Glutamatergic neuron (in vitro differentiated cells): ENCODE data around the gene CAND2. TPM values are rescaled to one million over a fixed set of nuclear protein-coding genes. Genes with fewer than 3 reads are reported as not detected.

Source experiments
- DNase-seq: peaks from one replicate; pipeline ENCODE4 v3.0.0; 2022
- H3K27ac Mint-ChIP-seq: one replicate; pipeline ENCODE4 v1.8.0; 2020; ENCODE audit warnings: mild to moderate bottlenecking, mixed read lengths, inconsistent platforms; ENCODE audit not compliant: unreplicated experiment
- H3K27me3 Mint-ChIP-seq: one replicate; pipeline ENCODE4 v1.8.0; 2020; ENCODE audit warnings: mild to moderate bottlenecking, moderate library complexity, mixed read lengths, inconsistent platforms; ENCODE audit not compliant: unreplicated experiment
- H3K36me3 Mint-ChIP-seq: one replicate; pipeline ENCODE4 v1.8.0; 2020; ENCODE audit warnings: mild to moderate bottlenecking, mixed read lengths, inconsistent platforms; ENCODE audit not compliant: unreplicated experiment
- H3K4me1 Mint-ChIP-seq: one replicate; pipeline ENCODE4 v1.8.0; 2020; ENCODE audit warnings: mild to moderate bottlenecking, low read depth, mixed read lengths, inconsistent platforms; ENCODE audit not compliant: unreplicated experiment
- H3K4me3 Mint-ChIP-seq: one replicate; pipeline ENCODE4 v1.8.0; 2020; ENCODE audit warnings: mild to moderate bottlenecking, mixed read lengths, inconsistent platforms; ENCODE audit not compliant: unreplicated experiment
- H3K9me3 Mint-ChIP-seq: one replicate; pipeline ENCODE4 v1.8.0; 2020; ENCODE audit warnings: mild to moderate bottlenecking, moderate library complexity, mixed read lengths, inconsistent platforms; ENCODE audit not compliant: unreplicated experiment
- total RNA-seq: library from RNA; stranded (reverse); fragmentation: NEBNext Ultra II Directional; extraction: Animal tissue kit (Norgen Biotek cat#: 25700); gene quantifications from one replicate; pipeline ENCODE4 v1.2.1, GENCODE V29; 2021; ENCODE audit not compliant: unreplicated experiment
- TF ChIP-seq, protein P1 (sequence below): fragments of 200-600 bp; sonication (generic); IDR thresholded peaks from one replicate; pipeline ENCODE4 v1.5.0; 2021; ENCODE audit not compliant: partially characterized antibody, unreplicated experiment

CAND2 gene
- total RNA-seq, 1 donor from 2014 or later, result 8.8 TPM

DNA sequence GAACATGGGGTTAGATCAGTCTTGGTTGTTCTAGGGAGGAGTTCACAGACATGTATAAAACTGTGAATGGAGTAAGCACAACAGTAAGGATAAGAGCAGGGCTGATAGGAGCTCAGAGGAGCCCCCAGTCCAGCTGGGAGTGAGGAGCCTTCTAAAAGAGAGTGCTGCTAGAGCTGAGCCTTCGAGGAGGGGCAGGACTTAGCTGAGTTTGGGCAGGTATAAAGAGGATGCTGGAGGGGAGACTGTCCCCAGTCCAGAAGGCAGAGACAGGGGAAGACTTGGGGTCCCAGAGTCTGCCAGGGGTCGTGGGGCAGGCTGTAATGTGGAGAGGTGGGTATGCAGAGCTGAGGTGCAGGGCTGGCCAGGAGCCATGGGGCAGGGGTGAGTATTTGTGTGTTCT is 12.1 kb downstream of the CAND2 start:
- Mint-ChIP-seq H3K9me3 (peaks cover 4% of the 10 kb centered on the region), H3K4me1 (peaks cover 3% of the 10 kb centered on the region), H3K27ac (no peak overlapping the region), H3K4me3 (peak overlapping the region; percentile 9), H3K36me3 (no peaks in the 10 kb centered on the region), H3K27me3 (peaks cover 6% of the 10 kb centered on the region)
- TF ChIP-seq, protein P1, sequence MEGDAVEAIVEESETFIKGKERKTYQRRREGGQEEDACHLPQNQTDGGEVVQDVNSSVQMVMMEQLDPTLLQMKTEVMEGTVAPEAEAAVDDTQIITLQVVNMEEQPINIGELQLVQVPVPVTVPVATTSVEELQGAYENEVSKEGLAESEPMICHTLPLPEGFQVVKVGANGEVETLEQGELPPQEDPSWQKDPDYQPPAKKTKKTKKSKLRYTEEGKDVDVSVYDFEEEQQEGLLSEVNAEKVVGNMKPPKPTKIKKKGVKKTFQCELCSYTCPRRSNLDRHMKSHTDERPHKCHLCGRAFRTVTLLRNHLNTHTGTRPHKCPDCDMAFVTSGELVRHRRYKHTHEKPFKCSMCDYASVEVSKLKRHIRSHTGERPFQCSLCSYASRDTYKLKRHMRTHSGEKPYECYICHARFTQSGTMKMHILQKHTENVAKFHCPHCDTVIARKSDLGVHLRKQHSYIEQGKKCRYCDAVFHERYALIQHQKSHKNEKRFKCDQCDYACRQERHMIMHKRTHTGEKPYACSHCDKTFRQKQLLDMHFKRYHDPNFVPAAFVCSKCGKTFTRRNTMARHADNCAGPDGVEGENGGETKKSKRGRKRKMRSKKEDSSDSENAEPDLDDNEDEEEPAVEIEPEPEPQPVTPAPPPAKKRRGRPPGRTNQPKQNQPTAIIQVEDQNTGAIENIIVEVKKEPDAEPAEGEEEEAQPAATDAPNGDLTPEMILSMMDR, result no peak
- no peak for DNase-seq

DNA sequence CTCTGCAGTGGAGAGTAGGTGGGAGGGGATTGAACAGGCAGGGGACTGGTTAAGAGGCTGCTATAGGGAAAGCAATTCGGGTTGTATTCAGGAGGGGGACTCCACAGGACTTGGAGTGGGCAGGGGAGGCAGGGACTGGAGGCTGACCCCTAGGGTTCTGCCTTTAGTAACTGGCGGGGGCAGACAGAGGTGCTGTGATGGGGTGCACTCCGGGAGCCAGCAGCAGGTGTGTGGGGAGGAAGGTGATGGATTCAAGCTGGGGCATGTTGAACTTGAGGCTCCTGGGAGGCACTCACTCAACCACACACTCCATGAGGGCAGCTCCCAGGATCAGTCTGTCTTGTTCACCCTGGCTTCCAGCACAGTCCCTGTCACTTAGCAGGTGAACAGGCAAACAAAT is 12.5 kb downstream of the CAND2 start:
- Mint-ChIP-seq H3K27ac (no peak overlapping the region), H3K9me3 (peaks cover 7% of the 10 kb centered on the region), H3K27me3 (peaks cover 6% of the 10 kb centered on the region), H3K36me3 (no peaks in the 10 kb centered on the region), H3K4me3 (peak overlapping the region; percentile 75), H3K4me1 (peaks cover 3% of the 10 kb centered on the region)
- TF ChIP-seq, protein P1, result no peak
- no peak for DNase-seq

DNA sequence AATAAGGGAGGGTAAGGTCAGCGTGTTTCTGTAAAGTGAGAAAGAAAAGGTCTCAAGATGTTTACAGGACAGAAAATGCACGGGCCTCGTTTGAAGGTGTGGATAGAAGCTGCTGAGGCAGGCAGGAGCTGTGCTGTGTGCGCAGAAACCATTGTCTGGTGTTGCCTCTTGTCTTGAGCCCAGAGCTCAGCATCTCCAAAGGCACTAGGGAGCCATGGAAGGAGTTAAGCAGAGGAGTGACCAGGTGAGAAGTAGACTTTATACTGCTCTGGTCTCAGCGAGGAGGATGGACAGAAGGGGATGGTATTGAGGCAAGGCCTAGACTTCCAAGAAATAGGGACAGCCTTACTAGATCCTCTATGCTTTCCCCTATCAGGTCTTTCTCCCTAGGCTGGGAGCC is 13.0 kb downstream of the CAND2 start:
- TF ChIP-seq, protein P1, result no peak
- Mint-ChIP-seq H3K9me3 (peaks cover 7% of the 10 kb centered on the region), H3K27me3 (peaks cover 6% of the 10 kb centered on the region), H3K27ac (no peak overlapping the region), H3K4me1 (peaks cover 3% of the 10 kb centered on the region), H3K36me3 (no peaks in the 10 kb centered on the region), H3K4me3 (peak overlapping the region; percentile 75)
- no peak for DNase-seq

DNA sequence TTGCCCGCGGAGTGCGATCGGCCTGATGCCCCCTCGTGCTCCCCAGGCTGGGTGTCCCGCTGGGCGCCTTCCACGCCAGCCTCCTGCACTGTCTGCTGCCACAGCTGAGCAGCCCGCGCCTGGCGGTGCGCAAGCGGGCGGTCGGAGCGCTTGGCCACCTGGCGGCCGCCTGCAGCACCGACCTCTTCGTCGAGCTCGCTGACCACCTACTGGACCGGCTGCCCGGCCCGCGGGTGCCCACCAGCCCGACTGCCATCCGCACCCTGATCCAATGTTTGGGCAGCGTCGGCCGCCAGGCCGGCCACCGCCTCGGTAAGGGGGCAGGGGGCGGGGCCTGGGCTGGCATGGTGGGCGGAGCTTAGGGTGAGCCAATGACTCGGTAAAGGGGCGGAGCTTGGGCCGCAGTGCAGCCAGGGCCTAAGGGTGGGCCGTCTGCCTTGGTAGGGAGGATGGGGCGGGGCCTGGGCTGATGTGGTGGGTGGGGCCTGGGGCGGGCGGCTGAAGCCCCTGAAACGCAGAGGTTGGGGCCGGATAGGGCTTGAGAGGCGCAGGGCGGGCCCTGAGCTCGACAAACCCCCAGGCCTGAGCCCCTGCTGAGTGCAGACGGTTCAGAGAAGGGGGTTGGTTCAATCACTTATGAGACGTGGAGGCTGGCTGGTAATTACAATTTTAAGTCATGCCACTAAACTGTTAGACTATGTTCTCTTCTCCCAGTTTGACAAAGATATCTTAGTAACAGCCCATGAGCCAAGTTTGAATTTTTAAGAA is 13.7 kb downstream of the CAND2 start:
- peak overlapping the region; percentile 75 for H3K4me3 Mint-ChIP-seq
- H3K36me3 Mint-ChIP-seq, result no peaks in the 10 kb centered on the region
- peak overlapping the region; percentile 83 for H3K27ac Mint-ChIP-seq
- H3K27me3 Mint-ChIP-seq, result peaks cover 6% of the 10 kb centered on the region
- H3K4me1 Mint-ChIP-seq, result peaks cover 3% of the 10 kb centered on the region
- TF ChIP-seq, protein P1, result peak; percentile 90
- DNase-seq, result peak; percentile 98
- peaks cover 7% of the 10 kb centered on the region for H3K9me3 Mint-ChIP-seq

DNA sequence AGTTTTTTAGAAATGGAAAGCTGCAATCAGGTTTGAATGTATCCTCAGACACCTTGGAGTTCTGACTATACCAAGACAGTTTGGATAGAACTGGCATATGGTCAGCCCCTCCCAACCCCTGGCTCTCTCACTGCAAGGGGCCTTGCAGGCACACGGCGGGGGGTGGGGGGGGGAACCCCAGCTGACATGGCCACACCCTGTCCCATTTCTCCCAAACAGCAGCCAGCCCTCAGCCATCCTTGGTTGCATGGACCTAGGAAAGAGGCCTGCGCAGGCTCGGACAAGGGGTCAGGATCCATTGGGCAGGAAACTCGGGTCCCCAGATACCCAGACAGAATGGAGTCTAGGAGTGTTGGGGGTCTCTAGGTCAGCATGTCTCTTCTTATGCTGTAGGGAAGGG is 14.5 kb downstream of the CAND2 start:
- no peaks in the 10 kb centered on the region for H3K36me3 Mint-ChIP-seq
- peaks cover 6% of the 10 kb centered on the region for H3K27me3 Mint-ChIP-seq
- no peak for DNase-seq
- TF ChIP-seq, protein P1, result no peak
- H3K9me3 Mint-ChIP-seq, result peaks cover 6% of the 10 kb centered on the region
- H3K4me1 Mint-ChIP-seq, result peaks cover 3% of the 10 kb centered on the region
- H3K27ac Mint-ChIP-seq, result peak overlapping the region; percentile 83
- peak overlapping the region; percentile 74 for H3K4me3 Mint-ChIP-seq
